LHCN-M2 (cell line): ENCODE data around the gene PRCC. TPM values are rescaled to one million over a fixed set of nuclear protein-coding genes. Genes with fewer than 3 reads are reported as not detected.
"Not testable (repeated sequence)": the region's sequence is repeated elsewhere in the genome, so short reads cannot be mapped to it uniquely, and the experiment has no call there.

ENCODE experiments used
- DNase-seq: peaks from one replicate; pipeline ENCODE4 v3.0.0-alpha.2; 2012; ENCODE audit warnings: low read depth
- total RNA-seq: library from RNA; depleted of rRNA; stranded (reverse); fragments of >200 nt; gene quantifications from 2 replicates; pipeline ENCODE4 v1.2.3, GENCODE V29; 2014

The PRCC gene
- total RNA-seq, 1 experiment from 2014 or later, result 44.4 TPM

DNA sequence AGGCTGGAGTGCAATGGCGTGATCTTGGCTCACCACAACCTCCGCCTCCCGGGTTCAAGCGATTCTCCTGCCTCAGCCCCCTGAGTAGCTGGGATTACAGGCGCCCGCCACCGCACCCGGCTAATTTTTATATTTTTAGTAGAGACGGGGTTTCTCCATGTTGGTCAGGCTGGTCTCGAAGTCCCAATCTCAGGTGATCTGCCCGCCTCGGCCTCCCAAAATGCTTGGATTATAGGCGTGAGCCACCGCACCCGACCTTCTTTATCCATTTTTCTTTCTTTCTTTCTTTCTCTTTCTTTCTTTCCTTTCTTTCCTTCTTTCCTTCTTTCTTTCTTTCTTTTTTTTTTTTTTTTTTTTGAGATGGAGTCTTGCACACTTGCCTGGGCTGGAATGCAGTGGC, 2.2 kb upstream of the PRCC start:
- not testable (repeated sequence) for DNase-seq

DNA sequence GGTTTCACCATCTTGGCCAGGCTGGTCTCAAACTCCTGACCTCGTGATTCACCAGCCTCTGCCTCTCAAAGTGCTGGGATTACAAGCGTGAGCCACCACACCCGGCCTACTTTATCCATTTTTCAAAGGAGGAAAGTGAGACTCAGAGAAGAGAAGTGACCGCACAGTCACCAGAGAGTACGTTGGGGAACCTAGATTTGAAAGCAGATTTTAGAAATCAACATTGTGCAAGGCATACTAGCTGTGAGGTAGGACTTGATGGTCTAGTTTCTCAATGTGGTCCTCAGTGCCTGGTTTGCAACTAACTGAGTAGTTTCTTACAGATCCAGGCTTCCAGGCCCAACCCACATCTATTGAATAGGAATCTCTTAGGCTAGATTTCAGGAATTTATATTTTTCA, 1.7 kb upstream of the PRCC start:
- no peak for DNase-seq

DNA sequence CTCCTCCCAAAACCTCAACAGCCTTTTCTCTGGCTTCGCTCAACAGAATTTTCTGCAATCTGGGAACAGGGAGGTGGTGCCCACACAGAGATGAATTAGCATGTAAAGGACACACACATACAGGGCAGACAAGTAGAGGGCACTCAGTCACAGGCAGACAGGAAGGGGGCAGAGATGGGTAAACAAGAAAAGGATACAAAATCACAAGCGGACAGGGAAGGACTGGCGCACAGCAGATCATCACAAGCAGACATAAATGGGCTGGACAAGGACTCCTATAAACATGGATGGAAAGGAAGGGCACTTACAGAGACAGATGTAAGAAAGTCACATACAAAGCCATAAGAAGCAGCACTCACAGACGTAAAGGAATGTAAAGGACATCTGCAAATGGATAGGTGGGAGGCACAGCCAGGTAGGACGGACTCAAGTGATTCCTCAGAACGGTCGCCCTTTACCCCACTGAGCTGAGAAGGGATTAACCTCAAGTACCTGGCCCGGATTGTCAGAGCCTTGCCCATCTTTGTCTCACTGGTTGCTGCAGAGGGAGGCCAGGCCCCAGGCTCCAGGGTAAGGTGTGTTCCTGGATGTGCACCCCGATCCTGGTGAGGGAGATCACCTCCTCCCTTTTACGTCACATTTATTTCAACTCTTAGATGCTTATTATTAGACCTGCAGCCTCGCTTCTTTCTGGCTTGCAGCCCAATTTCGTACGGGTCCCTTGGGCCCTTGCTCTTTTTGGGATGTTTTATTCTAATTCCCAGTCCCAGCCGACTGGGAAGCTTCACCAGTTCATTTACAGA, 836 bp upstream of the PRCC start:
- peak; percentile 42 for DNase-seq

DNA sequence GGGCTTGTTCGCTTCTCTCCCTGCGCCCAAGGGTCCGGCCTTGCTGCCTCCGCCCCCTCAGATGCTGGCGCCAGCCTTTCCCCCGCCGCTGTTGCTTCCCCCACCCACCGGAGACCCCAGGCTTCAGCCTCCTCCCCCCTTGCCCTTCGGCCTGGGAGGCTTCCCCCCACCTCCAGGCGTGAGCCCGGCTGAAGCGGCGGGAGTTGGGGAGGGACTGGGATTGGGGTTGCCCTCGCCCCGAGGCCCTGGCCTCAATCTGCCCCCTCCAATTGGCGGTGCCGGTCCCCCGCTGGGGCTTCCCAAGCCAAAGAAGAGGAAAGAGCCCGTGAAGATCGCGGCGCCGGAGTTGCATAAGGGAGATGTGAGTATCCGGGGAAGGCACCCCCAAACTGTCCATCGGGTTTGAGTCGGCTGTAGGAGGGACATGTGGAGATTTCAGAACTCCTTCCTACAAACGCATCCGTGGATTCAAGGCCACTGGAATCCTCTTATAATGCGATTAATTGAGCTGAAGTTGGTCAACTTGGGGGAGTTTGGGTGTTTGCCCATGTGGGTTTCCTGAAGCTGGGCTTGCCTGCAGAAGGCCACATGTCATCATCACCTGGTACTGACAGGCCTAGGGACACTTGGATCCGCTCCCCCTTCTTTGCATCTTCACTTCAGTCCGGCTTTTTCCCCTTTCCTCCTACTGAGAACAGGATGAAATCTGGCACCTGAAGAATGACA, 707 bp downstream of the PRCC start:
- peak; percentile 22 for DNase-seq

DNA sequence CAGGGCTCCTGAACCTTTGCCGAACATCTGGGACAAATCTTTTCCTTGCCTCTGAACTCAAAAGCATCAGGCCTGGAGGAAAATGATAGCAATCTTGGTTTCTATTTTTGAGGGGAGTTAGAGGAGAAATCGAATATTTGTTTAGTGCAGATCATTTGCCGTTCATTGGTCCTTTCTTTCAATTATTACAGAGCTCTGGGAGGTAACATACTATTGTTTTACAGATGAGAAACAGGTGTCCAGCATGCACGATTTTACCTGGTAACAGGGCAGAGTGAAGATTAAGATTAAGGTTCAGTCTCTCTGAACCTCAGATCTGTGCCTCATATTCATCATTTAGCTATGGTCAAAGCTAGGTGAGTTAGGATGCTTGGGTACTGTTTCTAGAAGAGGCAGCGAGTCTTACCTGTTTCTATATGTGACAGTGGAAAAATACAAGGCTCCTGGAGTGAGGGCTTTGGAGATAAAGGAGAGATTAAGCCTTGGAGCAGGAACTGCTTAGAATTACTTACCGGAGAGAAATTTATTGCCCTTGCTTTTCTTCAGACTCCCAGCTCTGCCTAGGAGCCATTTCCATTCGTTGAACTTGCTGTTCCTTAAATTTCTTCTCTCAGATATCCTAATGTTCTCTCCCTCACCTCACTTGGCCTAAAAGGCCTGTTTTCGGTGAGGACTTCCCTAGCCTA, 1.4 kb downstream of the PRCC start:
- no peak for DNase-seq

DNA sequence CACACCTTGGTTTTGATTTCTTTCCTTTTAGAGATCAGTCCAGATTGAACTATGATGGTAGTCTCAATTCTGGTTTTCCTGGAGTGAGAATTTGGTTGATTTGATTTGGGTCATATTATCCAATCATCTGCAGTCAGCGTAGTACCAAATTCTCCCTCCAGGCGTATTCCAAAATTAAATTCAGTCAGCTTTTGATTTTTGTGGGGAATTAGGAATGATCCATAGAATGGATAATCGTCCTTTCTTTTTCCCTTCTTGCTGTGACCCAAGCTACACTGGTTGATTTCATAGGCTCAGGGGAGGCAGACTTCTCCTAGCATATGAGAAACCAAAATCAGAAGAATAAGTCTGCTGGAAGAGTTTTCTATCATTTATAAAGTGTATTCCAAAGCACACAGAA, 4.9 kb downstream of the PRCC start:
- no peak for DNase-seq

DNA sequence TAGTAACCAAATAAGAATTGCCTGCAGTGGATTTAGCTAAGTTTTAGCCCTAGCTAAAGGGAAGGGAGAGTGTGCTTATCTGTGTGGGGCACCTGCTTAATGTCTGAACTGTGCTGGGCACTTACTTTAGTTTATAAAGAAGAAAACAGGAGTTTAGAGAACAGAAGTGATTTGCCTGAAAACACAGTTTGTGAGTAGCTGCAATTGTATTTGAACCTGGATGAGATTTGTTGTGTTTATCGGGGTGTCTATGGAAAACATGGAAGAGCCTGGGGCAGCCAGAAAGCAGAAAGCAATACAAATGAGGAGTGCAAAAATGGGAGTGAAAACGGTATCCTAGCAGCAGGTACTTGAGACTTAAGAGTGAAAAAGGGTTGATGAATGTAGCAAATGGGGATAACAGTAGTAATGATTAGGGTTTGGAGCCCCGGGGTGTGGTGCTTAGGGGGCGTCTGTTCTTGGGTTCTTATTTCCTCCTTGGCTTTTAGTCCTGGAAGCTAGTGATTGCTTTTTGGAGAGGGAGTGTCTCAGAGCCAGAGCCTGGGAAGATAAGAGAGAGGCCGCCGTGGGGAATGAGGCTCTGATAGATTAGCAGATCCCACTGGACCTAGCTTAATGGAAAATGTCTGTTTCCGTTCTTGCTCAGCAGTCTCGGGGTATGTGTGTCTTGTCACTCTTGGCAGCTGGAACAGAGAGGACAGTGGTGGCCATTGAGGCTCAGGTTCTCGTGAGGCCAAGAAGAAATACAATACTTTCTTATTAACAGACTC, 5.6 kb downstream of the PRCC start:
- no peak for DNase-seq

DNA sequence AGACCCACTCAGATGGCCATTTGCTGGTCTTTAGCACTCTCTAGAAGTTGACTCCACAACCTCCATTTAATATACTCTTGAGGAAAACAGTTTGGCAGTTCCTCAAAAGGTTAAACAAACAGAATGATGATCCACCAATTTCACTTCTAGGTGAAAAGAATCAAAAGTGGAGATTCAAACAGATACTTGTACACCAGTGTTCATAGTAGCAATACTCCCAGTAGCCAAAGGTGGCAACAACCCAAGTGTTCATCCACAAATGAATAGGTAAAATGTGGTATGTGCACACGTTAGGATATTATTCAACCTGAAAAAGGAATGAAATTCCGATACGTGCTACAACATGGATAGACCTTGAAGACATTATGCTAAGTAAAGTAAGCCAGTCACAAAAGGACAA, 6.3 kb downstream of the PRCC start:
- no peak for DNase-seq

DNA sequence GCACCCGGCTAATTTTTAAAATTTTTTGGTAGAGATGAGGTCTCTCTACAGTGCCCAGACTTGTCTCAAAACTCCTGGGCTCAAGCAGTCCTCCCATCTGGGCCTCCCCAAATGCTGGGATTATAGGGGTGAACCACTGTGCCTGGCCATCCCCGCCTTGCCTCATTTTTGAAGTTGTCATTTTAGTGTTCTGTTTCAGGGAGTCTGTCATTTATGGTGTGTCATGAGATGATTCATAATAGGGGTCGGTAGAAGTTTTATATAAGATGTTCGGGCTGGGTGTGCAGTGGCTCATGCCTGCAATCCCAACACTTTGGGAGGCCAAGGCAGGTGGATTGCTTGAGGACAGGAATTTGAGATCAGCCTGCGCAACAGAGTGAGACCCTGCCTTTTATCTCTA, 8.5 kb downstream of the PRCC start:
- no peak for DNase-seq

DNA sequence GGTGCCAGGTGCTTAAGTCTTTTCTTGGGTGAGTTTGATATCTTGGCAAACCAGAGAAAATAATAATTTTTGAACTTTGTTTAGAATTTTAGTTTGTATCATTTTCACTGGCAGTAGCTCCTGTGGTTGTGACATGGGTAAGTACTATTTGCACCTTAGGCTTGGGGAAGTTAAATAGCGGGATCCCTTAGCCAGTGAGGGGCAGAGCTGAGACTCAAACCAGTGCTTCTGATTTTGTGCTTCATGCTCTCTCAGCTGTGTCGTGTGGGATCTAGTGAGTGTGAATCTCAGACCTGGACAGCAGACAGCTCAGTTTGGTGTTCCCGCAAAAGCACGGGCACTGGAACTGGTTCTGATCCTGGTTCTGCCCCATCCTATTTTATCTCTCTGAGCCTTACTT, 9.6 kb downstream of the PRCC start:
- no peak for DNase-seq

DNA sequence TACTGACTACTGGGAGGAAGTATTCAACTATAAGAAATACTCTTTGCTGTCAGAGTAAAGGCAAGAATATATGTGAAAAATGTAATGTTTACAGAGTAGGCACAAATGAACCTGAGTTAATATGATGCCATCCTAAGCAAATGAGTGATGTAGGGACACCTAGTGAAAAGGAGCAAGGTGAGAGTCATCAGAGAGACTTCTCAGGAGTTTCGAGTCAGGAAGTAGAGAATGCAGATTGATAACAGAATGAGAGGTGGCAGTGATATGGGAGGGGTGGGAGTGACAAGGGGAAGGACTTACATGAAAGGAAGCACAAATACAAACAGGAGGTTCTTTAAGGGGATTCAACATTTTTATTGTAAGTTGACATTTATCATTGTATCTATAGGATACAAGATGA, 10.2 kb downstream of the PRCC start:
- DNase-seq, result no peak

DNA sequence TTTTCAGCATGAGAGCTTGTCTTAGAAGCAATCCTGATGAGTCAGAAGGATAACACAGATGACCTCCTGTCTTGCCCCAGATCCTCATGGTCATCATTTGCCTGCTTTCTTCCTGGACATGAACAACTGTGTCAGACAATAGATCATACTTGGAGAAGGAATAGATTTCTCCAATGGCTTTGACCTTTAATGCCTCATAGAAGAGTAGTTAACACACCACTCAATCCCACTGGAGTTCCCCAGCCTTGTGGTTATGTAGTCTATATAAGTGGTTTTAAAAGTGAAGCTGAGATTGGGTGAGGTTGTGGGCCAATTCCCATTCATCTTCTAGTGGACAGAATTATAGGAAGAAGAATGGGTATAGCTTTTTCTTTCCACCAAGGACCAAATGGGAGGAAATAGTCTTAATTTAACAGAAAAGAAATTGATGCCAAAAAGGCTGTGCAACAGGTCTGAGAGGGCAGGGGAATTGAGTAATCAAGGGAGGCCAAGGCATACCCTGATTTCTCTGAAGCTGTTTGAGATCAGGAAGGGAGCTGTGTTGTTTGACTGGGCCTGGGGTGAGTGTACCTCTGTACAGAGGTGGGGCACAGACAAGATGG, 14.4 kb downstream of the PRCC start:
- peak; percentile 96 for DNase-seq

DNA sequence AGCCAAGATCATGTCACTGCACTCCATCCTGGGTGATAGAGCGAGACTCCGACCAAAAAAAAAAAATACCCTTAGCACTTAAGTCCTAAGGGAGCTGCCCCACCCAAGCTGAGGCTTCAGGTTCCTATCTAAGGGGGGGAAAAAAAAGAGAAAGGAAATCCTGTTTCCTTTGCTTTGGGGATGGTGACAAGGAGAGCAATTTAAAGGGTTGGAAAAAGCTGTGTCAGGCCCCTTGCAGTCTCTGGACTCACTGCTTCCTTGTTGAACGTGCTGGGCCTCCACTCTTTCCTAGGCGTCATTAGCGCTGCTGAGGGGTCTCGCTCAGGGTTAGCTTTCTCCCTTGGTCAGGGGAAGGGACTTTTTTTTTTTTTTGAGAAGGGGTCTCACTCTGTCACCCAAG, 18.1 kb downstream of the PRCC start:
- DNase-seq, result no peak

DNA sequence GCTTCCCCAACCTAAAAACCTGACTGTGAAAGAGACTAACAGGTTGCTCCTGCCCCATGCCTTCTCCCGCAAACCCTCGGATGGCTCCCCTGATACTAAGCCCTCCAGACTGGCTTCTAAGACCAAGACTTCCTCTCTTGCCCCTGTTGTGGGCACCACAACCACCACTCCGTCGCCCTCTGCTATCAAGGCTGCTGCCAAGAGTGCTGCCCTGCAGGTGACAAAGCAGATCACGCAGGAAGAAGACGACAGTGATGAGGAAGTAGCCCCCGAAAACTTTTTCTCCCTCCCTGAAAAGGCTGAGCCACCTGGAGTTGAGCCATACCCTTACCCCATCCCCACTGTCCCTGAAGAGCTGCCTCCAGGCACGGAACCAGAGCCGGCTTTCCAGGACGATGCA, 19.3 kb downstream of the PRCC start:
- no peak for DNase-seq

DNA sequence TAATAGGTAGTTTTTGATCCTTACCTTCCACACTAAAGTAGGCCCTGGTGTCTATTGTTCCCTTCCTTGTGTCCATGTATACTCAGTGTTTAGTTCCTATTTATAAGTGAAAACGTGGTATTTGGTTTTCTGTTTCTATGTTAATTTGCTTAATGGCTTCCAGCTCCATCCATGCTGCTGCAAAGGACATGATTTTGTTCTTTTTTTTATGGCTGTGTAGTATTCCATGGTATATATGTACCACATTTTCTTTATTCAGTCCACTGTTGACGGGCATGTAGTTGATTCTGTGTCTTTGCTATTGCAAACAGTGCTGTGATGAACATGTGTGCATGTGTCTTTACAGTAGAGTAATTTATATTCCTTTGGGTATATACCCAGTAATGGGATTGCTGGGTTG, 20.8 kb downstream of the PRCC start:
- DNase-seq, result no peak

DNA sequence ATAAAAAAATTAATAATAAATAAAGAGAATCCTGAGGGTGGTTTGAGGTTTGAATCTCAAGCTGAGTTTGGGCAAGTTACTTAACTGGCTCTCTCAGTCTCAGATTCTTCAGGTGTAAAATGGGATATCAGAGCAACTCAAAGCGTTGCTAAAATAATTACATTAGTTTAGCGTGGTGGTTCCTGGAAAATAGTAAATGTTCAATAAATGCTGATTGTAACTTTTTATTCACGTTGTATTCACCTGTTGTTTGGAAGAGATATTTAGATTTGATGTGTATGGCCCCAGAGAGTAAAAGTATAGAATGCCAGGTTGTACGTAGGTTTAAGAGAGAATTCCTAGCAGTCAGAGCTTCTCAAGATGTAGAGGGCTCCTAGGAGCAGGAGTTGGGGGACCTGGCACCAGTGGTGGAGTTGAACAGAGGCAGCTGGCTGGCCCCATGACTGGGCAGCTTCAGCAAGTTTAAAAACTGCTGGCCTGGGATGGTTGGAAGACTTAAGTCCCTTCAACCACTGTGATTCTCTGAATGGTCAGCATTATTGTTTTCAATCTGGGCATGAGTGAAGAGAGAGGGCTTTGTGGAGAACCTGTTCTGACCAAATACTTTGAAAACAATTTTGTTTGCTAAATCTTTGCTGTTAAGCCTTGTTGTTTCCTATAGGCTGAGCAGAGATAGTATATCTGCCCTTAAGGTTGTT, 22.4 kb downstream of the PRCC start:
- no peak for DNase-seq

DNA sequence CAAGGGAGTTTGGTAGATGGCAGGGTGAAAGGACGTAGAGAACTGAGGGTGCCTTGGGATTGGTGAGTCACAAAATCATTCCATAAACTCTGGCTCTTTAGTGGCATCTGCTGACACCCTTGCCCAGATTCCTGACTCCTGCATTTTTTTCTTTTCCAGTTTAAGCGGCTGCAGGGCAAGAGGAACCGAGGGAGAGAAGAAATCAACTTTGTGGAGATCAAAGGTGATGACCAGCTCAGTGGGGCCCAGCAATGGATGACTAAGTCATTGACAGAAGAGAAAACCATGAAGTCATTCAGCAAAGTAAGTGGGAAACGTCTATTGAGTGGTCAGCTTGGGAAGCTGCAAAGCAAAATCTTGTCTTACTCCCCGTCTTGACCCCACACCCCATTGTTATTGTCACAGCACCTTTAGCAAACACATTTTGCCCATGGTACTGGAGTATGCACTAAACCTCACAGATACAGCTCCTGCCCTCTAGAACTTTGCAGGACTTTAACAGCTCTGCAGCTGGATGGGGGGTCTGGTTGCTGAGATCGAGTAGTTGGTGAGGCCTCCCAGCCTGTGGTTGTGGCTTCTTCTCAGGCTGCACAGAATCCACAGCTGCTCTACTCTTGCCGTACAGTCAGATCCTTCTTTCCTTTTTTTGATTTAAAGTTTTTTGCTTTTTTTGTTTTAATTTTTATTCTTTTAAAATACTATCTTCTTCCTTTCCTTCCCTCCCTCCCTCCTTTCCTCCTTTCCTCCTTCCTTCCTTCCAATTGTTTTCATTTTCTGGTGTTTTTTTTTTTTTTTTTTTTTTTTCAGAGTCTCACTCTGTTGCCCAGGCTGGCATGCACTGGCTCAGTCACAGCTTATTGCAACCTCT, 27.4 kb downstream of the PRCC start:
- DNase-seq, result no peak

DNA sequence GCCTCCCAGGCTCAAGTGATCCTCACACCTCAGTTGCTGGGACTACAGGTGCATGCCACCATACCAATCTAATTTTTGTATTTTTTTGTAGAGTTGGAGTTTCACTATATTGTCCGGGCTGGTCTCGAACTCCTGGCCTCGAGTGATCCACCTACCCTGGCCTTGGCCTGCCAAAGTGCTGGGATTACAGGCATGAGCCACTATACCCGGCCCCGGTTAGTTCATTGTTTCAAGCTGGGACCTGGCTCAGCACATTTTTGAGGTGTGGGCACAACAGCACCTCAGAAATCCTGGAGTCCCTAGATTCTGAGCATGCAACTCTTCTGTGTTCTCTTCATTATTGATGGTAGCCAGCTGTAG, 28.0 kb downstream of the PRCC start:
- DNase-seq, result no peak

DNA sequence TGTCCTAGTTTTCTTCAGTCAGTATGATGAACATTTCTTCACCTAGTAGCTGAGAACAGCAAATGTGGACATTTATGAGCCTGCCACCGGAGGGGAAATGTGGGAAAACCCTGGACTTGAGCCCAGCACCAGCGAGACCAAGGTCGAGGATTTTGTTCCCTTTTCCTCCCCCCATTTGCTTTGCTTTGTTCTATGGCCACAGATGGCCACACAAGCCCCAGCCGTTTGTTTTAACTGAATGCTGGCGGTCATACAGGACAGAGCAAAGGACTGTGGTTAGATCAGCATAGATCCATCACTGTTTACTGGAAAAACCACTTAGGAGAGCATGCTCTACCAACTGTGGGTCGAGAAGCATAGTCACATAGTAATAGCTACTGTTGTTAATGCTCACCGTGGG, 28.5 kb downstream of the PRCC start:
- no peak for DNase-seq
